Erythroblast (primary cell): ENCODE measurements around the gene CCSER2.

Experiments used
- GATA1 ChIP-seq: IDR thresholded peaks from 2 replicates; pipeline ENCODE4 v1.6.1; 2011; ENCODE audit warnings: low read depth, mild to moderate bottlenecking, control low read depth, low read length, moderate library complexity
- POLR2A ChIP-seq: IDR thresholded peaks from 2 replicates; pipeline ENCODE4 v1.6.1; 2011; ENCODE audit warnings: mild to moderate bottlenecking, low read length

DNA sequence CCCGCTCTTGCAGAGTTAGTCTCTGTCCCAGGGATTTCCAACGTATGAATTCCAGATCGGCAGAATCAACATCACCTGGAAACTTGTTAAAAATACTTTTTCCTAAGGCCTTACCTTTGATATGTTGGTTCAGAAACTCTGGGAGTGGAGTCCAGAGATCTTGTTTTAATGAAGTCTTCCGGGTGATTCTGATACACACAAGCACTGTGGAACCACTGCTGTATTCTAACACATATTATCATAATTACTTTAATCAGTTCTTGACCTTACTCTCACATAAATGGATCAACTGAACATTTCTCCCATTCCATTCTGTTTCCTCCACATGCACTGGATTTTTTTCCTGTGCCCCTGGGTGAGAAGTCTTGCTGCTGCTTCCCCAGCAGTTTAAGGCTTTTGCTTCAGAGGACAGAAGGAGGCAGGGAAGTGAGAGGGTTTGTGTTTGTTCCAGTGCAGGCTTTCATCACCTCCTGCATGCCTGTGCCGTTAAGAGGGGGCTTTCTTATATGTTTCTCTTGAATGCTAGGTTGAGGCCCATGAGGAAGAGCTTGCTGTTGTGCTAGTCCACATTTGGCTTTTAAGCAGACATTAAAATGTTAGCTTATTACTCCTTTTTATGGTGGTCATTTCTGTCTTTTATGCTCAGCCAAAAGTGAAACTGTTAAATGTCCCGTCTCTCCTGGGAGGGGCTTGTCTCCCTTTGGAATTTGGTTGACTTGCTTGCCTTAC lies 32.4 kb downstream of the CCSER2 start:
- TF ChIP-seq POLR2A (no peak), GATA1 (no peak)
